Suprapubic skin (tissue), 4 donors: ENCODE measurements around the gene GCNT1. TPM values are rescaled to one million over a fixed set of nuclear protein-coding genes. Genes with fewer than 3 reads are reported as not detected.

Experiments used
- DNase-seq, 2 donors: peaks; one replicate each; pipeline ENCODE4 v3.0.0-alpha.2; 2019; ENCODE audit warnings: low spot score in 2 of 2
- H3K27ac ChIP-seq: fragments of 200-600 bp; sonication (generic); one replicate; pipeline ENCODE4 v1.5.1; 2019
- H3K27me3 ChIP-seq: fragments of 200-600 bp; sonication (generic); one replicate; pipeline ENCODE4 v1.5.1; 2019
- H3K36me3 ChIP-seq: fragments of 200-600 bp; sonication (generic); one replicate; pipeline ENCODE4 v1.5.1; 2019
- H3K4me1 ChIP-seq: fragments of 200-600 bp; sonication (generic); one replicate; pipeline ENCODE4 v1.5.1; 2019
- H3K4me3 ChIP-seq: fragments of 200-600 bp; sonication (generic); one replicate; pipeline ENCODE4 v1.5.1; 2019; ENCODE audit warnings: mild to moderate bottlenecking
- H3K9me3 ChIP-seq: fragments of 200-600 bp; sonication (generic); one replicate; pipeline ENCODE4 v1.5.1; 2019
- EP300 ChIP-seq: sonication (generic); formaldehyde crosslinking; IDR thresholded peaks from one replicate; pipeline ENCODE4 v1.6.1; 2017; ENCODE audit warnings: antibody characterized with exemption
- POLR2A ChIP-seq, 2 donors: fragments of 450-650 bp; IDR thresholded peaks; one replicate each; pipeline ENCODE4 v1.6.1; 2017; ENCODE audit warnings: antibody characterized with exemption in 2 of 2, mild to moderate bottlenecking in 2 of 2, moderate library complexity in 2 of 2
- POLR2AphosphoS5 ChIP-seq, 3 donors: sonication (generic); formaldehyde crosslinking; IDR thresholded peaks; one replicate each; pipeline ENCODE4 v1.6.1; 2017; ENCODE audit warnings: antibody characterized with exemption in 3 of 3
- WGBS: methylation state at CpG from one replicate; pipeline ENCODE4 v1.1.5; 2018; 5-methylcytosine and 5-hydroxymethylcytosine counted together
- total RNA-seq, 4 donors: library from RNA; depleted of rRNA; stranded (reverse); fragments of >200 nt; gene quantifications; one replicate each; pipeline ENCODE4 v1.1.0, GENCODE V29; 2016
- TF ChIP-seq, protein P1 (sequence below), 2 donors: fragments of 200-600 bp in 1 of 2; fragments of 450-650 bp in 1 of 2; sonication (generic) in 1 of 2; IDR thresholded peaks; one replicate each; pipeline ENCODE4 v1.5.1; 2016 to 2019; ENCODE audit warnings: antibody characterized with exemption in 2 of 2, mild to moderate bottlenecking in 1 of 2, moderate library complexity in 1 of 2

The GCNT1 gene
- total RNA-seq, 4 donors from 2014 or later, result 1.0 to 7.9 (median 5.4) TPM

DNA sequence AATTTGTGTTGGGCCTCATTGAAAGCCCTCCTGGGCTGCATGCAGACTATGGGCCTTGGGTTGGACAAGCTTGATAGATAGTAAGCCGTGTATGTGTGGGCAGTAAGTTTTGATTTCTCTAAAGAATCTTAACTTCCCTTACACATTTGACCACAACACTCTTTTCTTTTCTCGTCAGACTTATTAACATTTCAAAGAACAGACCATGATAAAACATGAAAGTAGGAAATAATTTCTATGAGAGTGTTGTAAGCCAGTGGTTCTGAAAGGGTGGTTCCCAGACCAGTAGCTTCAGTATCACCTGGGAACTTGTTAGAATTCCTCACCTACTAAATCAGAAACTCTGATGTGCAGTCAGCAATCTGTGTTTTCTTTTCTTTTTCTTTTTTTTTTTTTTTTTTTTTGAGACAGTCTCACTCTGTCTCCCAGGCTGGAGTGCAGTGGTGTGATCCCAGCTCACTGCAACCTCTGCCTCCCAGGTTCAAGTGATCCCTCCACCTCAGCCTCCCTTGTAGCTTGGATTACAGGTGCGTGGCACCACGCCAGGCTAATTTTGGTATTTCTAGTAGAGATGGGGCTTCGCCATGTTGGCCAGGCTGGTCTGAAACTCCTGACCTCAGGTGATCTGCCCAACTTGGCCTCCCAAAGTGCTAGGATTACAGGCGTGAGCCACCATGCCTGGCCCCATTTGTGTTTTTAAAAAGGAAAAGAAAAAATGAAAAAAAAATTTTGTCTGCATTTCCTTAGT, 20.0 kb upstream of the GCNT1 start:
- Histone ChIP-seq H3K9me3 (no peaks in the 10 kb centered on the region), H3K4me1 (no peaks in the 10 kb centered on the region), H3K27me3 (no peaks in the 10 kb centered on the region), H3K36me3 (no peaks in the 10 kb centered on the region), H3K27ac (no peak overlapping the region), H3K4me3 (no peak overlapping the region)
- WGBS, result 92% methylated on average over 6 of the region's 6 CpGs
- no peak for DNase-seq
- TF ChIP-seq POLR2A (IDR thresholded peaks at IDR 0.05) (no peak), POLR2AphosphoS5 (IDR thresholded peaks at IDR 0.05) (no peak), EP300 (no peak)
- TF ChIP-seq, protein P1, sequence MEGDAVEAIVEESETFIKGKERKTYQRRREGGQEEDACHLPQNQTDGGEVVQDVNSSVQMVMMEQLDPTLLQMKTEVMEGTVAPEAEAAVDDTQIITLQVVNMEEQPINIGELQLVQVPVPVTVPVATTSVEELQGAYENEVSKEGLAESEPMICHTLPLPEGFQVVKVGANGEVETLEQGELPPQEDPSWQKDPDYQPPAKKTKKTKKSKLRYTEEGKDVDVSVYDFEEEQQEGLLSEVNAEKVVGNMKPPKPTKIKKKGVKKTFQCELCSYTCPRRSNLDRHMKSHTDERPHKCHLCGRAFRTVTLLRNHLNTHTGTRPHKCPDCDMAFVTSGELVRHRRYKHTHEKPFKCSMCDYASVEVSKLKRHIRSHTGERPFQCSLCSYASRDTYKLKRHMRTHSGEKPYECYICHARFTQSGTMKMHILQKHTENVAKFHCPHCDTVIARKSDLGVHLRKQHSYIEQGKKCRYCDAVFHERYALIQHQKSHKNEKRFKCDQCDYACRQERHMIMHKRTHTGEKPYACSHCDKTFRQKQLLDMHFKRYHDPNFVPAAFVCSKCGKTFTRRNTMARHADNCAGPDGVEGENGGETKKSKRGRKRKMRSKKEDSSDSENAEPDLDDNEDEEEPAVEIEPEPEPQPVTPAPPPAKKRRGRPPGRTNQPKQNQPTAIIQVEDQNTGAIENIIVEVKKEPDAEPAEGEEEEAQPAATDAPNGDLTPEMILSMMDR (IDR thresholded peaks at IDR 0.05), result no peak

DNA sequence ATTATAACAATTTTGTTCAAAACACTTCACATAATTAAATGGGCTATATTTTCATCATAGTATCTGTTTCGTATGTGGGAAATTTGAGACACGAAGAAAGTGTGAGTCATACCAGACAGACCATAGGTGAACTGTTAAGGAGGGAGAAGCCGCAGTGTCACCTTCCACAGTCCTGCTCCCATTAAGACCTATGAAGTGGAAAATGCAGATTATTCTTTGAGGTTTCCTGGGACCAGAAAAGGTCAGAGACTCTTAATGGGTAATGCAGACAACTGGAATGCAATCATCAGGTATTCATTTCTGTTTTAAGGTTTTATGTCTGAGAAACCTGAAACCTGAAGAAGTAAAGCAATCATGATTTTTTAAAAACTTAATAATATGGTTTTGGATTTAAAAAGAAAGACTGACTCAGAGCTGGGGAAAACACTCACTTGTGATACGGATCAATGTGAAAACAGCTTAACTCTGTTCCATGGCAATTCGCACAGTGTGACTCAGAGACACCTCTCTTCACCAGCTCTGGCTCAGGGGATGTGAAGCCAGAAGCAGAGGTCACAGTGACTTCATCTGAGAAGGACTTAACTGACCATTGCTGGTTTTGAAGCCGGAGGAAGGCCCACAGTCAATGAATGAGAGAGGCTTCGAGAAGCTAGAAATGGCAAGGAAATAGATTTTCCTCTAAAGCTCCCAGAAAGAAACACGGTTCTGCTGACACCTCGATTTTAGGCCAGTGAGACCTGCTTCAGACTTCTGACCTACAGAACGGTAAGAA, 17.2 kb upstream of the GCNT1 start:
- 89% methylated on average over 10 of the region's 10 CpGs for WGBS
- TF ChIP-seq, protein P1 (IDR thresholded peaks at IDR 0.05), result no peak
- TF ChIP-seq POLR2AphosphoS5 (IDR thresholded peaks at IDR 0.05) (no peak), EP300 (no peak), POLR2A (IDR thresholded peaks at IDR 0.05) (no peak)

DNA sequence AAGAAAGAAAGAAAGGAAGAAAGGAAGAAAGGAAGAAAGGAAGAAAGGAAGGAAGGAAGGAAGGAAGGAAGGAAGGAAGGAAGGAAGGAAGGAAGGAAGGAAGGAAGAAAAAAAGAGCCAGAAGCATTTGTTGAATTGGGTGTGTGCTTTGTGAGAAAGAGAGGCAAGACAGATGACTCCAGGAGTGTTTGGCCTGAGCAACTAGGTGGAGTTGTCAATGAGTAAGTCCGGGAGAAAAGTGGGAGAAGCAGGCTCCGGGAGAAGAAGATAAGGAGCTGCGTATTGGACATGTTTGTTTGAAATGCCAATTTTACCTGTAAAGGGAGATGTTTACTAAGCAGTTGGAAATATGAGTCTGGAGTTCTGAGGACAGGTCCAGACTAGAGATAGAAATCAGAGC, 15.1 kb upstream of the GCNT1 start:
- no peaks in the 10 kb centered on the region for H3K27me3 ChIP-seq
- H3K36me3 ChIP-seq, result no peaks in the 10 kb centered on the region
- DNase-seq, result no peak
- H3K4me1 ChIP-seq, result peaks cover 3% of the 10 kb centered on the region
- H3K27ac ChIP-seq, result no peak overlapping the region
- 53% methylated on average over 3 of the region's 3 CpGs for WGBS
- no peaks in the 10 kb centered on the region for H3K9me3 ChIP-seq
- TF ChIP-seq, protein P1 (IDR thresholded peaks at IDR 0.05), result no peak
- TF ChIP-seq EP300 (no peak), POLR2A (IDR thresholded peaks at IDR 0.05) (no peak), POLR2AphosphoS5 (IDR thresholded peaks at IDR 0.05) (no peak)
- no peak overlapping the region for H3K4me3 ChIP-seq

More for the DNA sequence above, 17.2 kb upstream of the GCNT1 start:
- no peaks in the 10 kb centered on the region for H3K36me3 ChIP-seq
- no peak overlapping the region for H3K4me3 ChIP-seq
- H3K27me3 ChIP-seq, result no peaks in the 10 kb centered on the region
- H3K4me1 ChIP-seq, result no peaks in the 10 kb centered on the region
- no peak overlapping the region for H3K27ac ChIP-seq
- H3K9me3 ChIP-seq, result no peaks in the 10 kb centered on the region
- DNase-seq, result no peak

DNA sequence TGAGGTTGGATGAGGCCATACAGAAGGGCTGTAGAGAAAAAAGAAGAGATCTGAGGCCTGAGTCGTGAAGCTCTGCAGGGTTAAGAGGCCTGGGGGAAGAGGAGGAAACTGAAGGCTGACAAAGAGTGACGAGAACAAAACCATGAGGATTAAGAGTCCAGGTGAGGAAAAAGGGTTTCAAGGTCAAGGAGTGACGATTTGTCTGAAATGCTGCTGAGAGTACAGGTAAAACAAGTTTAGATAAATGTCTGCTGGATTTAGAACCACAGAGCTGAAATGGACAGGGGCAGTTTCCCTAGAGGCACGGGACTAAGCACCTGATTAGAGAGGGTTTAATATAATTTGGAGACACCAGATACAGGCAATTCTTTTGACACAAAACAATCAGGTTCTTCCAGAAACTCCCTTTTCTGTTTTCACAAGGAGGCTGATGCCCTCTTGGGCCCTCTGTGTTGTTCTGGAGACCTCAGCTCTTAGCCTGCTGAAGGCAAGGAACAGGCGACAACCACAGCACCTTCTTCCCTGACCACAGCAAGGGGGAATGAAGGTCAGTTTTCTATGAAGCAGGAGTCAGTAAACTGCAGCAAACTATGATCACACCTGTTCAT, 14.6 kb upstream of the GCNT1 start:
- no peak for DNase-seq
- H3K4me3 ChIP-seq, result no peak overlapping the region
- no peaks in the 10 kb centered on the region for H3K9me3 ChIP-seq
- no peak overlapping the region for H3K27ac ChIP-seq
- H3K36me3 ChIP-seq, result no peaks in the 10 kb centered on the region
- H3K4me1 ChIP-seq, result peaks cover 3% of the 10 kb centered on the region
- no peaks in the 10 kb centered on the region for H3K27me3 ChIP-seq
- TF ChIP-seq, protein P1 (IDR thresholded peaks at IDR 0.05), result no peak
- TF ChIP-seq POLR2AphosphoS5 (IDR thresholded peaks at IDR 0.05) (no peak), EP300 (no peak), POLR2A (IDR thresholded peaks at IDR 0.05) (no peak)
- 60% methylated on average over 5 of the region's 5 CpGs for WGBS

DNA sequence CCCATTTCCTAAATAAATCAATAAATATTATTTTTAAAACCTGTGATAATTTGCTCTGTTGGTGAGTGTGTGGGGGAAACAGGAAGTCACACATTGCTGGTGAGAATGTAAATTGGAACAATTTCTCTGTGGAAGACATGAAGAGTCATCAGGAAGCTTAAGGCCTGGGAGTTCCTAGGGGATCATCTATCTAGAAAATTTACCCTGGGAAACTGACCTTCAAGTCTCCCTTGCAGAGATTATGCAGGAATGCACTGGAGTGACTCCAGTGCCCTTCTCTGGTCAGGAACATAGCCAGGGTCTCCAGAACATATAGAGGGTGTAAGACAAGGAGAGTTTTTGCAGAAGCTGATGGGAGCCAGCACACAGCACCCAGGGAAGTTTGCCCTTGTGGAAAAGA, 13.0 kb upstream of the GCNT1 start:
- Histone ChIP-seq H3K27me3 (no peaks in the 10 kb centered on the region), H3K4me3 (no peak overlapping the region), H3K4me1 (peaks cover 3% of the 10 kb centered on the region), H3K36me3 (no peaks in the 10 kb centered on the region), H3K9me3 (no peaks in the 10 kb centered on the region), H3K27ac (no peak overlapping the region)
- TF ChIP-seq, protein P1 (IDR thresholded peaks at IDR 0.05), result no peak
- TF ChIP-seq EP300, result no peak
- TF ChIP-seq POLR2AphosphoS5 (IDR thresholded peaks at IDR 0.05), result no peak
- no peak for TF ChIP-seq POLR2A (IDR thresholded peaks at IDR 0.05)
- no peak for DNase-seq
